Uterus (tissue), 4 donors: ENCODE results near the gene LRRC4C. TPM values are rescaled to one million over a fixed set of nuclear protein-coding genes. Genes with fewer than 3 reads are reported as not detected.

Source experiments
- DNase-seq, 2 donors: peaks; one replicate each; pipeline ENCODE4 v3.0.0-alpha.2; 2019 to 2020
- H3K27ac ChIP-seq, 2 donors: fragments of 200-600 bp; sonication (generic); 1 replicate in 1 of 2; 2 replicates in 1 of 2; pipeline ENCODE4 v1.5.1; 2016 to 2018
- H3K27me3 ChIP-seq, 2 donors: fragments of 200-600 bp; sonication (generic); one replicate each; pipeline ENCODE4 v1.5.1; 2018 to 2019; ENCODE audit warnings: control low read depth in 1 of 2
- H3K36me3 ChIP-seq, 2 donors: fragments of 200-600 bp; sonication (generic); one replicate each; pipeline ENCODE4 v1.5.1; 2019; ENCODE audit warnings: control low read depth in 1 of 2
- H3K4me1 ChIP-seq, 2 donors: fragments of 200-600 bp; sonication (generic); one replicate each; pipeline ENCODE4 v1.5.1; 2018 to 2019; ENCODE audit warnings: control low read depth in 1 of 2
- H3K4me3 ChIP-seq, 2 donors: fragments of 200-600 bp; sonication (generic); 1 replicate in 1 of 2; 2 replicates in 1 of 2; pipeline ENCODE4 v1.5.1; 2018 to 2019; ENCODE audit warnings: mild to moderate bottlenecking in 1 of 2
- H3K9me3 ChIP-seq, 2 donors: fragments of 200-600 bp; sonication (generic); one replicate each; pipeline ENCODE4 v1.5.1; 2019; ENCODE audit warnings: control low read depth in 1 of 2
- CTCF ChIP-seq, 4 experiments: fragments of 200-600 bp in 2 of 4; fragments of 450-650 bp in 2 of 4; sonication (generic) in 2 of 4; IDR thresholded peaks; one replicate each; pipeline ENCODE4 v1.5.1; 2016 to 2019; ENCODE audit warnings: antibody characterized with exemption in 4 of 4, mild to moderate bottlenecking in 2 of 4, moderate library complexity in 1 of 4
- POLR2A ChIP-seq, 2 donors: fragments of 450-650 bp; IDR thresholded peaks; one replicate each; pipeline ENCODE4 v1.6.1; 2016; ENCODE audit warnings: antibody characterized with exemption in 2 of 2, mild to moderate bottlenecking in 1 of 2, moderate library complexity in 1 of 2
- intact Hi-C: fragments of 100-400 bp; cut with DNase I; formaldehyde crosslinking; loops from one replicate; pipeline ENCODE4 v1.15.1; 2023; ENCODE audit warnings: low total_unique reads
- total RNA-seq, 4 donors: library from RNA; depleted of rRNA in 3 of 4; stranded (reverse); fragments of >200 nt in 3 of 4; gene quantifications; one replicate each; pipeline versions ENCODE4 v1.1.0 to v1.2.4, GENCODE V29; 2014 to 2023
- donor health status: DM: yes; HTN: yes; CAD: no.

The LRRC4C gene
- total RNA-seq, 4 donors from 2014 or later, result 1.5 to 16.9 (median 2.1) TPM; not detected in 1

GRCh38 chr11:40271361-40271760, 1188.1 kb downstream of the LRRC4C start:
- Histone ChIP-seq H3K27me3 (no peaks in the 10 kb centered on the region), H3K36me3 (no peaks in the 10 kb centered on the region), H3K9me3 (no peaks in the 10 kb centered on the region), H3K27ac (no peak overlapping the region), H3K4me1 (no peaks in the 10 kb centered on the region), H3K4me3 (no peak overlapping the region)
- no peak for DNase-seq
- intact Hi-C loops, result no loop called here
- TF ChIP-seq POLR2A (IDR thresholded peaks at IDR 0.05) (no peak), CTCF (IDR thresholded peaks at IDR 0.05) (no peak)

GRCh38 chr11:40269865-40270264, 1189.6 kb downstream of the LRRC4C start:
- no peak overlapping the region for H3K27ac ChIP-seq
- no peak overlapping the region for H3K4me3 ChIP-seq
- TF ChIP-seq POLR2A (IDR thresholded peaks at IDR 0.05) (no peak), CTCF (IDR thresholded peaks at IDR 0.05) (no peak)
- H3K27me3 ChIP-seq, result no peaks in the 10 kb centered on the region
- no peaks in the 10 kb centered on the region for H3K9me3 ChIP-seq
- intact Hi-C loops, result no loop called here
- H3K36me3 ChIP-seq, result no peaks in the 10 kb centered on the region
- no peaks in the 10 kb centered on the region for H3K4me1 ChIP-seq
- DNase-seq, result no peak

- intact Hi-C loops, result no loop called here
- Histone ChIP-seq H3K9me3 (no peaks in the 10 kb centered on the region), H3K4me1 (no peaks in the 10 kb centered on the region), H3K36me3 (no peaks in the 10 kb centered on the region), H3K27ac (no peak overlapping the region), H3K27me3 (no peaks in the 10 kb centered on the region), H3K4me3 (no peak overlapping the region)
- TF ChIP-seq CTCF (IDR thresholded peaks at IDR 0.05), result no peak
- no peak for TF ChIP-seq POLR2A (IDR thresholded peaks at IDR 0.05)
- no peak for DNase-seq
These were observed 1190.9 kb downstream of the LRRC4C start for GRCh38 chr11:40268551-40268950.

- H3K4me1 ChIP-seq, result no peaks in the 10 kb centered on the region
- no peaks in the 10 kb centered on the region for H3K9me3 ChIP-seq
- H3K27ac ChIP-seq, result no peak overlapping the region
- intact Hi-C loops, result no loop called here
- no peak for DNase-seq
- TF ChIP-seq POLR2A (IDR thresholded peaks at IDR 0.05), result no peak
- no peaks in the 10 kb centered on the region for H3K36me3 ChIP-seq
- no peak overlapping the region for H3K4me3 ChIP-seq
- no peaks in the 10 kb centered on the region for H3K27me3 ChIP-seq
These were observed 1204.0 kb downstream of the LRRC4C start for GRCh38 chr11:40255457-40255856.

GRCh38 chr11:40253166-40253565, 1206.3 kb downstream of the LRRC4C start:
- TF ChIP-seq POLR2A (IDR thresholded peaks at IDR 0.05), result no peak
- TF ChIP-seq CTCF (IDR thresholded peaks at IDR 0.05), result no peak
- intact Hi-C loops, result no loop called here

GRCh38 chr11:40252236-40252635, 1207.2 kb downstream of the LRRC4C start:
- intact Hi-C loops, result no loop called here
- no peaks in the 10 kb centered on the region for H3K4me1 ChIP-seq
- H3K4me3 ChIP-seq, result no peak overlapping the region
- H3K36me3 ChIP-seq, result no peaks in the 10 kb centered on the region
- TF ChIP-seq POLR2A (IDR thresholded peaks at IDR 0.05), result no peak
- no peak for TF ChIP-seq CTCF (IDR thresholded peaks at IDR 0.05)
- H3K27me3 ChIP-seq, result peaks cover 0 to 3% of the 10 kb centered on the region in 2 donors
- H3K9me3 ChIP-seq, result no peaks in the 10 kb centered on the region
- H3K27ac ChIP-seq, result no peak overlapping the region
- no peak for DNase-seq

More at GRCh38 chr11:40253166-40253565, 1206.3 kb downstream of the LRRC4C start:
- Histone ChIP-seq H3K9me3 (no peaks in the 10 kb centered on the region), H3K4me1 (no peaks in the 10 kb centered on the region), H3K27me3 (peaks cover 0 to 3% of the 10 kb centered on the region in 2 donors), H3K27ac (no peak overlapping the region), H3K4me3 (no peak overlapping the region), H3K36me3 (no peaks in the 10 kb centered on the region)
- DNase-seq, result no peak
